Keratinocyte (primary cell): ENCODE measurements around the gene MAPKBP1. TPM values are rescaled to one million over a fixed set of nuclear protein-coding genes. Genes with fewer than 3 reads are reported as not detected.

ENCODE experiments used
- DNase-seq: peaks from one replicate; pipeline ENCODE4 v3.0.0-alpha.2; 2011; ENCODE audit warnings: low read depth, missing footprints, low spot score
- FAIRE-seq: peaks from 2 replicates; lab custom pipeline; 2011; peaks lifted over from hg19 to GRCh38; lab: Jason Lieb, UNC
- H2AFZ ChIP-seq: 2 replicates; pipeline ENCODE4 v1.6.0; 2012; ENCODE audit warnings: low read length, control low read depth, inconsistent platforms; ENCODE audit not compliant: control insufficient read depth
- H3K27ac ChIP-seq: 2 replicates; pipeline ENCODE4 v1.5.1; 2011; ENCODE audit warnings: low read length; ENCODE audit not compliant: control insufficient read depth, insufficient read depth
- H3K27me3 ChIP-seq: 3 replicates; pipeline ENCODE4 v1.6.0; 2011; ENCODE audit warnings: low read length; ENCODE audit not compliant: control insufficient read depth, insufficient read depth; ENCODE audit errors: extremely low read depth
- H3K36me3 ChIP-seq, 2 experiments: 2 replicates in 1 of 2; 3 replicates in 1 of 2; pipeline ENCODE4 v1.5.1; 2011; ENCODE audit warnings: low read length in 2 of 2, mild to moderate bottlenecking in 1 of 2; ENCODE audit not compliant: control insufficient read depth in 2 of 2, insufficient read depth in 2 of 2; ENCODE audit errors: extremely low read depth in 1 of 2
- H3K4me1 ChIP-seq: 3 replicates; pipeline ENCODE4 v1.5.1; 2011; ENCODE audit warnings: low read length; ENCODE audit not compliant: control insufficient read depth, insufficient read depth; ENCODE audit errors: extremely low read depth
- H3K4me2 ChIP-seq: 3 replicates; pipeline ENCODE4 v1.6.0; 2011; ENCODE audit warnings: low read depth, low read length; ENCODE audit not compliant: control insufficient read depth, insufficient read depth; ENCODE audit errors: extremely low read depth
- H3K4me3 ChIP-seq, 3 experiments: fragments of 200-600 bp in 1 of 3; sonication (generic) in 1 of 3; 2 replicates in 2 of 3; 3 replicates in 1 of 3; pipeline ENCODE4 v1.5.1; 2011 to 2016; ENCODE audit warnings: low read length in 3 of 3, mild to moderate bottlenecking in 3 of 3, control low read depth in 2 of 3, inconsistent platforms in 1 of 3, low read depth in 1 of 3, mixed read lengths in 1 of 3, mixed run types in 1 of 3, moderate library complexity in 1 of 3; ENCODE audit not compliant: control insufficient read depth in 2 of 3, insufficient read depth in 2 of 3; ENCODE audit errors: extremely low read depth in 1 of 3
- H3K79me2 ChIP-seq: 2 replicates; pipeline ENCODE4 v1.6.0; 2012; ENCODE audit warnings: low read length; ENCODE audit not compliant: control insufficient read depth, insufficient read depth
- H3K9ac ChIP-seq: 3 replicates; pipeline ENCODE4 v1.6.0; 2011; ENCODE audit warnings: low read length; ENCODE audit not compliant: control insufficient read depth, insufficient read depth; ENCODE audit errors: extremely low read depth
- H3K9me1 ChIP-seq: 3 replicates; pipeline ENCODE4 v1.6.0; 2011; ENCODE audit warnings: low read length; ENCODE audit not compliant: control insufficient read depth, insufficient read depth; ENCODE audit errors: extremely low read depth
- H3K9me3 ChIP-seq: 2 replicates; pipeline ENCODE4 v1.5.1; 2012; ENCODE audit warnings: low read depth, low read length; ENCODE audit not compliant: control insufficient read depth
- H4K20me1 ChIP-seq: 3 replicates; pipeline ENCODE4 v1.6.0; 2011; ENCODE audit warnings: low read length; ENCODE audit not compliant: control insufficient read depth, insufficient read depth; ENCODE audit errors: extremely low read depth
- CTCF ChIP-seq, 3 experiments: IDR thresholded peaks in 1 of 3; conservative IDR thresholded peaks in 1 of 3; optimal IDR thresholded peaks in 1 of 3; 2 replicates in 2 of 3; 3 replicates in 1 of 3; pipeline versions ENCODE3 to v1.5.1; 2011; ENCODE audit warnings: low read length in 3 of 3, mild to moderate bottlenecking in 3 of 3, moderate library complexity in 2 of 3, control low read depth in 1 of 3, inconsistent platforms in 1 of 3; ENCODE audit not compliant: insufficient read depth in 2 of 3; ENCODE audit errors: extremely low read depth in 1 of 3
- EZH2 ChIP-seq: IDR thresholded peaks from one replicate; pipeline ENCODE4 v1.6.1; 2012; ENCODE audit warnings: inconsistent platforms, mild to moderate bottlenecking, low read length, moderate library complexity
- dilution Hi-C: fragments of 300-500 bp; cut with MboI; formaldehyde crosslinking; loops from one replicate; pipeline ENCODE4 v1.7.0; 2020; ENCODE audit warnings: low sequenced_read_pairs; ENCODE audit not compliant: extremely low pct_ligation_motif_present
- polyA plus RNA-seq, 5 experiments: library from polyadenylated mRNA; depleted of rRNA in 3 of 5; stranded (reverse) in 3 of 5; stranded (forward) in 1 of 5; unstranded in 1 of 5; fragments of >200 nt; gene quantifications; 1 replicate in 1 of 5; 2 replicates in 3 of 5; 3 replicates in 1 of 5; pipeline versions ENCODE4 v1.2.1 to v1.2.3, GENCODE V29; 2011 to 2012; ENCODE audit warnings: missing spikeins in 2 of 5, low read depth in 1 of 5, low replicate concordance in 1 of 5

MAPKBP1 gene
- polyA plus RNA-seq, 1 donor (not counting 4 experiments of a cell fraction or from before 2014, with no cell fraction given): 18.3 TPM

DNA sequence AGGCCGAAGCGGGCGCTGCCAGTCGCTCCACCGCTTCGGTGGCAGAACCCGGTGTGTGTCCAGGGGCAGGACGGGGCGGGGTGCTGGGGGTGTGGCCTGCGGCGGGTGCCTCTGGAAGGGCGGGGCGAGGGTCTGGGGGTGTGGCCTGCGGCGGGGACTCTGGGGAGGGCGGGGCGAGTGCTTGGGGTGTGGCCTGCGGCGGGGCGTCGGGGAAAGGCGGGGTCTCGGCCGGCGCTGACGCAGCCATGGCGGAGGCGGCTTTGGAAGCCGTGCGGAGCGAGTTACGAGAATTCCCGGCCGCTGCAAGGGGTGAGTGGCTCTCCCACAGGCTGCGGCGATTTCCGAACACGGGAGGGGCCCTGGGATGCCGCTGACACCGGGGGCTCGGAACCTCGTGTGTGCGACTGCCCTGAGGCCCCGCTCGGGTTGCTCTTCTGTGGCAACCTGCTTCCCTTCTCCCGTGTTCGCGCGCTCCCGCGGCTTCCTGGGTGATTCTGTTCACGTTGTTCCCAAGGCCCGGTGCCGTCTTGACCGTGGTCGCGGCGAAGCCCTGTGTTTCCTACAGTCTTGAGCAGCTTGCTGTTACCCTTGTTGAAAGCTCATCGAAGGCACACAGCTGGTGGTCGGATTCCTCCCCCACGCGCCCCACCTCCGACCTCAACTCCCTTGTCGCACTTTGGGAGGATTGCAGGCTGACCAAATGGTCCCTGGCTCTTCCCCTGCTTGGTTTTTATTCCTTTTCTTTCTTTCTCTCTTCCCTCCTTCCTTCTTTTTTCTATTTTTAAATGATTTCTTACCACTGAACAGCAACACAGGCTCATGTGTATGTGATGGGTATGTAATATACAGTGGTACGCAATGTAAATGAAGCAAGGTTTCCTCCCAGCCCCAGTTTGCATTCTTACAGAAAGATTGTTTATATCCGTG lies 53.9 kb downstream of the MAPKBP1 start, which contains the start of gene JMJD7:
TSS of gene JMJD7 (plus strand) at position 213 of the 927 bp plus-strand sequence. CDS start at position 246, 33 bp downstream.
- H3K9me3 ChIP-seq: no peaks in the 10 kb centered on the region
- H2AFZ ChIP-seq: peak within 1 kb of the TSS; percentile 46
- peaks cover 16 to 38% of the 10 kb centered on the region in 2 experiments for H3K36me3 ChIP-seq
- peaks cover 63% of the 10 kb centered on the region for H3K4me1 ChIP-seq
- peak; percentile 59 for DNase-seq
- dilution Hi-C loops: no loop called here
- H3K4me2 ChIP-seq: peak within 1 kb of the TSS; percentile 99
- TF ChIP-seq CTCF (optimal IDR thresholded peaks at IDR 0.05 in 1 of 3, IDR thresholded peaks at IDR 0.05 in 1 of 3, conservative IDR thresholded peaks at IDR 0.05 in 1 of 3; ENCODE audit: extremely low read depth in 1 of 3, insufficient read depth in 2 of 3, low read length in 3 of 3) (no peak), EZH2 (no peak)
- H3K9me1 ChIP-seq: no peaks in the 10 kb centered on the region
- H3K79me2 ChIP-seq: peaks cover 6% of the 10 kb centered on the region
- peak within 1 kb of the TSS; percentile 57 to 98 (median 82) for H3K4me3 ChIP-seq
- H3K9ac ChIP-seq: peak within 1 kb of the TSS; percentile 96
- H3K27ac ChIP-seq: peak within 1 kb of the TSS; percentile 93
- H3K27me3 ChIP-seq: no peaks in the 10 kb centered on the region
- FAIRE-seq: peak; percentile 51
- peaks cover 4% of the 10 kb centered on the region for H4K20me1 ChIP-seq

DNA sequence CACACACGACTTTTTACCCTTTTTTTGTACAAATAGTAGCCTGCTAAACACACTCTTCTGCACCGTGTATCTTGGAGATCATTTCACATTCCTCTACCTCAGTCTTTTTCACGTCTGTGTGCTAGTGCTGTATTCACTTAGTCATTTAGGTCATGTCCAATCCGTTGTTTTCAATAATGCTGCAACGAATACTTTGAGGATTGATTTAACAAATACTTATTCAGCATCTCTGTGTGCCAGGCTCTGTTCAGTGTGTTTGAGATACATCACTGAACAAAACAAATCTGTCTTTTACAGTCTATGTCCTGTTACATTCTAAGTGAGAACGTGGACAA lies 54.5 kb downstream of the MAPKBP1 start:
- TF ChIP-seq CTCF (optimal IDR thresholded peaks at IDR 0.05 in 1 of 3, IDR thresholded peaks at IDR 0.05 in 1 of 3, conservative IDR thresholded peaks at IDR 0.05 in 1 of 3; ENCODE audit: extremely low read depth in 1 of 3, insufficient read depth in 2 of 3, low read length in 3 of 3) (no peak), EZH2 (no peak)
- DNase-seq (no peak), FAIRE-seq (peak; percentile 64)
- Histone ChIP-seq H3K79me2 (peaks cover 6% of the 10 kb centered on the region), H3K4me2 (peak overlapping the region; percentile 99), H4K20me1 (peaks cover 4% of the 10 kb centered on the region), H3K27me3 (no peaks in the 10 kb centered on the region), H3K9me1 (no peaks in the 10 kb centered on the region), H3K9me3 (no peaks in the 10 kb centered on the region), H3K27ac (peak overlapping the region; percentile 93), H3K4me3 (peak overlapping the region; percentile 57 to 98 (median 82)), H3K4me1 (peaks cover 68% of the 10 kb centered on the region), H3K9ac (peak overlapping the region; percentile 96), H3K36me3 (peaks cover 11 to 33% of the 10 kb centered on the region in 2 experiments), H2AFZ (no peak overlapping the region)
- dilution Hi-C loops: no loop called here
